K562 (cell line): ENCODE results near the gene KLHL35. TPM values are rescaled to one million over a fixed set of nuclear protein-coding genes. Genes with fewer than 3 reads are reported as not detected.
A peak's percentile ranks its signal among the peaks of the same experiment; 100 is the strongest.

Source experiments
- ATAC-seq: fragments of 200-7000 bp; cut with Tn5 transposase; 3 replicates; pipeline ENCODE4 v1.9.1; 2020; ENCODE audit warnings: moderate library complexity
- BruUV-seq: library from RNA; stranded (reverse); fragments of 400-500 nt; replicated peaks from 2 replicates; lab custom pipeline; 2021; lab: Mats Ljungman, UMichigan
- CTCF ChIA-PET: fragments of 300-600 bp; formaldehyde crosslinking; extraction: SDS; loops from one replicate; lab custom pipeline; 2021; ENCODE audit warnings: low intra/inter-chr PET ratio; lab: Yijun Ruan, JAX
- POLR2A ChIA-PET: fragments of 300-600, 350-650 bp; sonication (Branson Sonifier 250); formaldehyde crosslinking; extraction: SDS; loops from one replicate; lab custom pipeline; 2021; ENCODE audit warnings: antibody characterized with exemption, inconsistent platforms; lab: Yijun Ruan, JAX
- DNase-seq, 4 experiments: peaks; one replicate each; pipeline versions ENCODE4 v3.0.0 to v3.0.0-alpha.2; 2011 to 2018; ENCODE audit warnings: low spot score in 3 of 4, mixed read lengths in 3 of 4; ENCODE audit errors: extremely low read depth in 1 of 4
- FAIRE-seq: peaks from 2 replicates; lab custom pipeline; 2011; peaks lifted over from hg19 to GRCh38; lab: Jason Lieb, UNC
- H2AFZ ChIP-seq: 2 replicates; pipeline ENCODE4 v1.6.0; 2011; ENCODE audit warnings: low read depth, low read length, control low read depth, inconsistent platforms
- H3K27ac ChIP-seq: fragments of 200-600 bp; 3 replicates; pipeline ENCODE4 v1.8.0; 2011; ENCODE audit warnings: low read depth, mild to moderate bottlenecking, control low read depth, inconsistent platforms, low read length, moderate library complexity, mixed read lengths; ENCODE audit errors: extremely low read depth
- H3K27me3 ChIP-seq, 2 experiments: fragments of 300-600 bp in 1 of 2; 2 replicates in 1 of 2; 3 replicates in 1 of 2; pipeline versions ENCODE4 v1.6.0 to v1.8.0; 2011; ENCODE audit warnings: inconsistent platforms in 2 of 2, low read length in 2 of 2, mild to moderate bottlenecking in 1 of 2, mixed read lengths in 1 of 2, moderate library complexity in 1 of 2; ENCODE audit not compliant: control insufficient read depth in 2 of 2, insufficient read depth in 2 of 2
- H3K36me3 ChIP-seq: fragments of 300-600 bp; 3 replicates; pipeline ENCODE4 v1.8.0; 2011; ENCODE audit warnings: mild to moderate bottlenecking, low read length, inconsistent platforms; ENCODE audit not compliant: control insufficient read depth, insufficient read depth
- H3K4me1 ChIP-seq, 2 experiments: fragments of 200-600 bp in 1 of 2; replicated peaks in 1 of 2; 2 replicates in 1 of 2; 3 replicates in 1 of 2; pipeline versions ENCODE4 v1.5.1 to v1.8.0; 2011; ENCODE audit warnings: inconsistent platforms in 2 of 2, low read length in 2 of 2, mild to moderate bottlenecking in 1 of 2, mixed read lengths in 1 of 2, moderate library complexity in 1 of 2; ENCODE audit not compliant: control insufficient read depth in 2 of 2, insufficient read depth in 2 of 2
- H3K4me2 ChIP-seq: 2 replicates; pipeline ENCODE4 v1.6.1; 2011; ENCODE audit warnings: low read length, control low read depth, inconsistent platforms, mixed read lengths; ENCODE audit not compliant: insufficient read depth
- H3K4me3 ChIP-seq: fragments of 200-600 bp; sonication (generic), shearing (Covaris generic); 2 replicates; pipeline ENCODE4 v1.5.1; 2016; ENCODE audit warnings: control low read depth, inconsistent platforms
- H3K79me2 ChIP-seq: fragments of 200-600 bp; 3 replicates; pipeline ENCODE4 v1.8.0; 2011; ENCODE audit warnings: low read length, inconsistent platforms; ENCODE audit not compliant: control insufficient read depth, insufficient read depth
- H3K9ac ChIP-seq, 2 experiments: 2 replicates each; pipeline versions ENCODE4 v1.6.0 to v1.6.1; 2011; ENCODE audit warnings: low read depth in 2 of 2, low read length in 2 of 2, control low read depth in 1 of 2, inconsistent platforms in 1 of 2, mild to moderate bottlenecking in 1 of 2, mixed read lengths in 1 of 2; ENCODE audit not compliant: insufficient read depth in 1 of 2
- H3K9me1 ChIP-seq: one replicate; pipeline ENCODE4 v1.6.0; 2011; ENCODE audit warnings: inconsistent platforms, mild to moderate bottlenecking, low read length, moderate library complexity; ENCODE audit not compliant: control insufficient read depth, insufficient read depth
- H3K9me3 ChIP-seq: replicated peaks from 2 replicates; pipeline ENCODE4 v1.5.1; 2011; ENCODE audit warnings: low read depth, low read length, inconsistent platforms; ENCODE audit not compliant: control insufficient read depth, insufficient read depth
- H4K20me1 ChIP-seq: replicated peaks from 2 replicates; pipeline ENCODE4 v1.6.1; 2011; ENCODE audit warnings: low read length, inconsistent platforms, mixed read lengths; ENCODE audit not compliant: control insufficient read depth, insufficient read depth
- CC2D1A ChIP-seq: fragments of 450-650 bp; IDR thresholded peaks from 2 replicates; pipeline ENCODE4 v1.6.1; 2017; ENCODE audit warnings: mild to moderate bottlenecking
- ETV5 ChIP-seq: sonication (generic); formaldehyde crosslinking; IDR thresholded peaks from 2 replicates; pipeline ENCODE4 v1.4.0; 2020; ENCODE audit warnings: low read depth, mild to moderate bottlenecking, missing genetic modification reagents
- FOXP1 ChIP-seq: sonication (generic); formaldehyde crosslinking; IDR thresholded peaks from 2 replicates; pipeline ENCODE4 v1.8.0; 2022; ENCODE audit warnings: mild to moderate bottlenecking, missing genetic modification reagents
- GTF2E2 ChIP-seq: fragments of 200-800 bp; sonication (Bioruptor generic); IDR thresholded peaks from 2 replicates; pipeline ENCODE4 v1.6.1; 2016; ENCODE audit warnings: missing genetic modification characterization, missing compliant biosample characterization
- HNRNPL ChIP-seq: fragments of 200-400 bp; formaldehyde crosslinking; IDR thresholded peaks from 2 replicates; pipeline ENCODE4 v1.6.1; 2017; ENCODE audit warnings: low read depth, mild to moderate bottlenecking, low read length
- HNRNPLL ChIP-seq: fragments of 200-400 bp; formaldehyde crosslinking; IDR thresholded peaks from 2 replicates; pipeline ENCODE4 v1.6.1; 2017; ENCODE audit warnings: low read length, low read depth, mild to moderate bottlenecking; ENCODE audit not compliant: poor library complexity, severe bottlenecking
- PHTF2 ChIP-seq: fragments of 250-450 bp; sonication (Bioruptor Pico); IDR thresholded peaks from 2 replicates; pipeline ENCODE4 v1.5.0; 2021; ENCODE audit warnings: mild to moderate bottlenecking
- RBFOX2 ChIP-seq: fragments of 200-400 bp; formaldehyde crosslinking; IDR thresholded peaks from 2 replicates; pipeline ENCODE4 v1.6.1; 2017; ENCODE audit warnings: low read depth, mild to moderate bottlenecking, low read length, moderate library complexity
- RCOR1 ChIP-seq, 2 experiments: IDR thresholded peaks; 2 replicates each; pipeline ENCODE4 v1.6.1; 2012; ENCODE audit warnings: low read depth in 2 of 2, low read length in 2 of 2, borderline replicate concordance in 1 of 2, improper control_type of control experiment in 1 of 2
- SUPT5H ChIP-seq: fragments of 450-650 bp; IDR thresholded peaks from 2 replicates; pipeline ENCODE4 v1.6.1; 2016
- XRCC3 ChIP-seq: fragments of 450-650 bp; IDR thresholded peaks from 2 replicates; pipeline ENCODE4 v1.6.1; 2017; ENCODE audit warnings: mild to moderate bottlenecking, moderate library complexity
- ZEB2 ChIP-seq: fragments of 450-650 bp; IDR thresholded peaks from 2 replicates; pipeline ENCODE4 v1.6.1; 2016
- ZNF174 ChIP-seq: fragments of 250-450 bp; sonication (Bioruptor Pico); IDR thresholded peaks from 2 replicates; pipeline ENCODE4 v1.4.0; 2020; ENCODE audit warnings: mild to moderate bottlenecking
- ZNF384 ChIP-seq: IDR thresholded peaks from 2 replicates; pipeline ENCODE4 v1.6.1; 2012; ENCODE audit warnings: low read depth, low read length, improper control_type of control experiment
- WGBS: fragments of 100-300 bp; shearing (Covaris generic); methylation state at CpG from one replicate; pipeline ENCODE4 v1.1.6; 2016; ENCODE audit warnings: low coverage, mixed read lengths; ENCODE audit not compliant: insufficient coverage; ENCODE audit errors: missing lambda C conversion rate; 5-methylcytosine and 5-hydroxymethylcytosine counted together
- in situ Hi-C: fragments of 300-500 bp; cut with MboI; formaldehyde crosslinking; loops from 4 replicates; pipeline ENCODE4 v1.15.0; 2018; ENCODE audit warnings: inconsistent platforms, mixed read lengths
- intact Hi-C: fragments of 100-400 bp; cut with micrococcal nuclease; formaldehyde crosslinking; loops from 2 replicates; pipeline ENCODE4 v1.14.2; 2022
- polyA plus RNA-seq, 8 experiments: library from polyadenylated mRNA; depleted of rRNA in 4 of 8; stranded (reverse) in 5 of 8; unstranded in 3 of 8; fragments of >200 nt; fragmentation: Nextera tagmentation in 2 of 8; fragmentation: Illumina TruSeq in 1 of 8; extraction: Ambion mirVana in 2 of 8; extraction: Trizol in 1 of 8; gene quantifications; 2 replicates each; pipeline versions ENCODE4 v1.2.1 to v1.2.3, GENCODE V29; 2011 to 2014; ENCODE audit warnings: inconsistent platforms in 1 of 8, missing spikeins in 1 of 8
- total RNA-seq, 7 experiments: library from RNA; depleted of rRNA in 6 of 7; stranded (reverse); fragments of >200 nt in 6 of 7; fragmentation: Illumina TruSeq in 2 of 7; extraction: Trizol in 2 of 7; gene quantifications; 2 replicates each; pipeline versions ENCODE4 v1.2.1 to v1.2.3, GENCODE V29; 2011 to 2021; ENCODE audit warnings: low replicate concordance in 1 of 7
- TF ChIP-seq, protein P1 (sequence below): fragments of 450-650 bp; formaldehyde crosslinking; IDR thresholded peaks from 2 replicates; pipeline ENCODE4 v1.4.0; 2020; ENCODE audit warnings: mild to moderate bottlenecking
- TF ChIP-seq, protein P2 (sequence below), 3 experiments: fragments of 200-800 bp in 1 of 3; fragments of 250-450 bp in 1 of 3; fragments of 450-650 bp in 1 of 3; sonication (Bioruptor Pico) in 1 of 3; sonication (Bioruptor generic) in 1 of 3; formaldehyde crosslinking in 1 of 3; IDR thresholded peaks; 2 replicates each; pipeline versions ENCODE4 v1.6.1 to v1.8.0; 2016 to 2022; ENCODE audit warnings: mild to moderate bottlenecking in 2 of 3, missing genetic modification characterization in 2 of 3, missing compliant biosample characterization in 1 of 3, moderate library complexity in 1 of 3

The KLHL35 gene
- total and polyA plus RNA-seq, 9 of the 15 experiments (the other 6 are each of a cell fraction or from before 2014, with no cell fraction given) = not detected

DNA sequence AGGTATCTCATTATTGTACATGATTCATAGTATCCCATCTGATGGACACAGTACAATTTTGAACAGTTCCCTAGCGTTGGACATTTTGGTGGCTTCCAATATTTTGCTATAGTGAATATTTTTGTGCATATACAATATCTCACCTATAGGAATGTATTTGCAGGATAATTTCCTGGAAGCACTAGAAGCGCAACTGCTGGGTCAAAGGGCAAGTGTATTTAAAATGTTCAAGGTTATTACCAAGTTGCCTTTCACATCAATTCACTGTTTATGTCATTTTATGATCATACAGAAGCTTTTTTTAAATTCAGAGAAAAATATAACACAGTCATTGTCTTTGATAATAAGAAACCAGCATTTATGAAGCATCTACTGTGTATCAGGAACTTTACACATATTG lies 52.8 kb downstream of the KLHL35 start:
- 55% methylated on average over 2 of the region's 2 CpGs for WGBS
- in situ Hi-C loops = loop anchor here (5.0 kb wide), 2 partner anchors 53 to 103 kb away; no protein-coding TSS in a partner anchor
- CTCF ChIA-PET = no interaction called here
- intact Hi-C loops = no loop called here
- POLR2A ChIA-PET = interaction anchor here (0.9 to 3.2 kb wide), 5 partner anchors 9 to 123 kb away, joined by 3 to 14 read pairs (median 4); no protein-coding TSS in a partner anchor
- H3K79me2 ChIP-seq = no peaks in the 10 kb centered on the region
- H3K36me3 ChIP-seq = no peaks in the 10 kb centered on the region
- H3K27me3 ChIP-seq = no peaks in the 10 kb centered on the region
- no peak for DNase-seq
- TF ChIP-seq, protein P1, sequence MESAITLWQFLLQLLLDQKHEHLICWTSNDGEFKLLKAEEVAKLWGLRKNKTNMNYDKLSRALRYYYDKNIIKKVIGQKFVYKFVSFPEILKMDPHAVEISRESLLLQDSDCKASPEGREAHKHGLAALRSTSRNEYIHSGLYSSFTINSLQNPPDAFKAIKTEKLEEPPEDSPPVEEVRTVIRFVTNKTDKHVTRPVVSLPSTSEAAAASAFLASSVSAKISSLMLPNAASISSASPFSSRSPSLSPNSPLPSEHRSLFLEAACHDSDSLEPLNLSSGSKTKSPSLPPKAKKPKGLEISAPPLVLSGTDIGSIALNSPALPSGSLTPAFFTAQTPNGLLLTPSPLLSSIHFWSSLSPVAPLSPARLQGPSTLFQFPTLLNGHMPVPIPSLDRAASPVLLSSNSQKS (CRISPR knock-in tag) = no peak
- TF ChIP-seq RBFOX2 = no peak
- TF ChIP-seq RCOR1 (IDR thresholded peaks at IDR 0.05; ENCODE audit: borderline replicate concordance in 1 of 2, low read depth in 2 of 2, low read length in 2 of 2) = no peak
- no peak for TF ChIP-seq PHTF2 (CRISPR knock-in tag)
- TF ChIP-seq HNRNPLL = no peak
- TF ChIP-seq CC2D1A = no peak
- TF ChIP-seq GTF2E2 (tag) = no peak
- TF ChIP-seq ZNF384 = no peak
- no peak for TF ChIP-seq HNRNPL
- TF ChIP-seq ZEB2 = no peak
- TF ChIP-seq ETV5 (CRISPR knock-in tag) = no peak
- TF ChIP-seq FOXP1 (CRISPR knock-in tag) = no peak
- TF ChIP-seq XRCC3 = no peak
- TF ChIP-seq, protein P2, sequence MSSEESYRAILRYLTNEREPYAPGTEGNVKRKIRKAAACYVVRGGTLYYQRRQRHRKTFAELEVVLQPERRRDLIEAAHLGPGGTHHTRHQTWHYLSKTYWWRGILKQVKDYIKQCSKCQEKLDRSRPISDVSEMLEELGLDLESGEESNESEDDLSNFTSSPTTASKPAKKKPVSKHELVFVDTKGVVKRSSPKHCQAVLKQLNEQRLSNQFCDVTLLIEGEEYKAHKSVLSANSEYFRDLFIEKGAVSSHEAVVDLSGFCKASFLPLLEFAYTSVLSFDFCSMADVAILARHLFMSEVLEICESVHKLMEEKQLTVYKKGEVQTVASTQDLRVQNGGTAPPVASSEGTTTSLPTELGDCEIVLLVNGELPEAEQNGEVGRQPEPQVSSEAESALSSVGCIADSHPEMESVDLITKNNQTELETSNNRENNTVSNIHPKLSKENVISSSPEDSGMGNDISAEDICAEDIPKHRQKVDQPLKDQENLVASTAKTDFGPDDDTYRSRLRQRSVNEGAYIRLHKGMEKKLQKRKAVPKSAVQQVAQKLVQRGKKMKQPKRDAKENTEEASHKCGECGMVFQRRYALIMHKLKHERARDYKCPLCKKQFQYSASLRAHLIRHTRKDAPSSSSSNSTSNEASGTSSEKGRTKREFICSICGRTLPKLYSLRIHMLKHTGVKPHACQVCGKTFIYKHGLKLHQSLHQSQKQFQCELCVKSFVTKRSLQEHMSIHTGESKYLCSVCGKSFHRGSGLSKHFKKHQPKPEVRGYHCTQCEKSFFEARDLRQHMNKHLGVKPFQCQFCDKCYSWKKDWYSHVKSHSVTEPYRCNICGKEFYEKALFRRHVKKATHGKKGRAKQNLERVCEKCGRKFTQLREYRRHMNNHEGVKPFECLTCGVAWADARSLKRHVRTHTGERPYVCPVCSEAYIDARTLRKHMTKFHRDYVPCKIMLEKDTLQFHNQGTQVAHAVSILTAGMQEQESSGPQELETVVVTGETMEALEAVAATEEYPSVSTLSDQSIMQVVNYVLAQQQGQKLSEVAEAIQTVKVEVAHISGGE (CRISPR knock-in tag; IDR thresholded peaks at IDR 0.05) = no peak
- no peak for TF ChIP-seq ZNF174
- TF ChIP-seq SUPT5H = no peak
- H3K9me3 ChIP-seq = no peaks in the 10 kb centered on the region
- H3K27ac ChIP-seq = no peak overlapping the region
- no peak for ATAC-seq
- no peak overlapping the region for H3K4me3 ChIP-seq
- H3K4me2 ChIP-seq = no peak overlapping the region
- no peaks in the 10 kb centered on the region for H4K20me1 ChIP-seq
- peak overlapping the region; percentile 77 for H2AFZ ChIP-seq
- H3K9ac ChIP-seq = no peak overlapping the region
- no peaks in the 10 kb centered on the region for H3K9me1 ChIP-seq
- H3K4me1 ChIP-seq = peaks cover 12 to 27% of the 10 kb centered on the region in 2 experiments; a peak in 4 of 5 replicates
- no TSS peak for BruUV-seq
- no peak for FAIRE-seq
